ENCODE measurements around the gene COQ4. TPM values are rescaled to one million over a fixed set of nuclear protein-coding genes. Genes with fewer than 3 reads are reported as not detected.

Gene COQ4
- total RNA-seq, 1 donor from 2014 or later = 46.3 TPM

DNA sequence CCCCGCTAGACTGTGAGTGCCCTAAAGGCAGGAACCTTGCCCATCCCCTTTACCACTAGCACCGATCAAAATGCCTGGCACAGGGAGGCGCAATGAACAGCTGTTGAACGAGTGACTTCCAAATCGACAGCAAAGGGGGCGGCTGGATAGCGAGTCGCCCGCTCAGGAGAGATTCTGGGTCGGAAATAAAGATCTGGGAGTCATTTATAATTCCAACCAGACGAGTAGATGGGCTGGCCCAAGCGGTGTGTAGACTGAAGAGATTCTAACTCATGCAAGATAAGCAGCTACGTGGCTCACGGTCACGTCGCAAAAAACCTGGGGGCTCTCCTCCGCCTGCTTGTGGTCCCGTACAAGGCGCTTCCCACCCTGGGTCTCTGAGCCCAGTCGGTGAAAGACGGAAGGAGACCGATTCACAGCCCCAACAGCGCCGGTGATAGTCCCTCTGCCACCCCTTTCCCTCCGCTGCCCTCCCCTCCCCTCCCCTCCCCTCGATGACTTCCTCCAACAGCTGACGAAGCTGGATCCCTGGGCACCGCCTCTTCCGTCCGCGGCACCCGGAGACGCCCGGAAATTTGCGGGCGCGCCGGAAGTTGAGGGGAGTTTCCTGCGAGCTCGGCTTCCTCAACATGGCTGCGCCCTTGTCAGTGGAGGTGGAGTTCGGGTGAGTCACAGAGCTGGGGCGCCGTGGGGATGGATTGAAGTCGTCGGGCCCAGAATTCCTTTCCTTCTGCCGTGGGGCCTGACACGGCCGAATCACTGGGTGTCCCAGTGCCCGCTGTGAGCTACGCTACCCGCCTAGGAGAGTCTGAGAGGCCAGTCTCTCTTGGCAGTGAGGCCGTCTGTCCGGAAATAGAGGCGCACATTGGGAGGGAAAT, 48.4 kb downstream of the COQ4 start, which contains the start of gene URM1:
URM1 (plus strand) TSS at position 623 of the 878 bp plus-strand sequence; CDS start at position 630, 7 bp downstream.
- TF ChIP-seq, protein P1, sequence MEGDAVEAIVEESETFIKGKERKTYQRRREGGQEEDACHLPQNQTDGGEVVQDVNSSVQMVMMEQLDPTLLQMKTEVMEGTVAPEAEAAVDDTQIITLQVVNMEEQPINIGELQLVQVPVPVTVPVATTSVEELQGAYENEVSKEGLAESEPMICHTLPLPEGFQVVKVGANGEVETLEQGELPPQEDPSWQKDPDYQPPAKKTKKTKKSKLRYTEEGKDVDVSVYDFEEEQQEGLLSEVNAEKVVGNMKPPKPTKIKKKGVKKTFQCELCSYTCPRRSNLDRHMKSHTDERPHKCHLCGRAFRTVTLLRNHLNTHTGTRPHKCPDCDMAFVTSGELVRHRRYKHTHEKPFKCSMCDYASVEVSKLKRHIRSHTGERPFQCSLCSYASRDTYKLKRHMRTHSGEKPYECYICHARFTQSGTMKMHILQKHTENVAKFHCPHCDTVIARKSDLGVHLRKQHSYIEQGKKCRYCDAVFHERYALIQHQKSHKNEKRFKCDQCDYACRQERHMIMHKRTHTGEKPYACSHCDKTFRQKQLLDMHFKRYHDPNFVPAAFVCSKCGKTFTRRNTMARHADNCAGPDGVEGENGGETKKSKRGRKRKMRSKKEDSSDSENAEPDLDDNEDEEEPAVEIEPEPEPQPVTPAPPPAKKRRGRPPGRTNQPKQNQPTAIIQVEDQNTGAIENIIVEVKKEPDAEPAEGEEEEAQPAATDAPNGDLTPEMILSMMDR (IDR thresholded peaks at IDR 0.05; ENCODE audit: insufficient read depth, low read length, poor library complexity, severe bottlenecking) = no peak
- peak; percentile 91 for DNase-seq (ENCODE audit: low read depth)
- Histone ChIP-seq H3K4me3 (ENCODE audit: low read depth, low read length) (peak within 1 kb of the TSS; percentile 99), H3K36me3 (ENCODE audit: control insufficient read depth, insufficient read depth, low read length) (no peaks in the 10 kb centered on the region), H3K27me3 (ENCODE audit: control insufficient read depth, insufficient read depth, low read length) (no peaks in the 10 kb centered on the region)

DNA sequence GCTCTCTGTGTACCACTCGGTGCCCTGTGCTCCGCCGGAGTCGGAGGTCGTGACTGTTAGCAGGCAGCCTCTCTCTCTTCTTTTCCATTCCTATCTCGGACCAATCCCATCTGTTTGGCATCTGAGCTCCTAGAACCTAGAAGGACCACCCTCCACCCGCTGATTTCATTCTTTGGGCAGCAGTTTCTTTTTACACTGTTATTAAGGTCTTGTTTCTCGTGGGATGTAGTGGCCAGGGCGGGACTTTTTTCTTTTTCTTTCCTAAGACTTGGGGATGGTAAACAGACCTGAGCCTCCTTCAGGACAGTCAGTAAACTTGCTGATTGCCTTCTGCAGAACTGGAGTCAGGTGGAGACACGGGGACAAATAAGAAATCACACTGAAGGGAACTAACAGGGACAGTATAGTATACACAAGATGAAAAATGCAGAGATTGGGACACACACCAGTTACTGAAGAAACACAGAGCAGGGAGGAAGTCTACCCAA, 49.0 kb downstream of the COQ4 start:
- Histone ChIP-seq H3K27me3 (ENCODE audit: control insufficient read depth, insufficient read depth, low read length) (no peaks in the 10 kb centered on the region), H3K4me3 (ENCODE audit: low read depth, low read length) (peak overlapping the region; percentile 99), H3K36me3 (ENCODE audit: control insufficient read depth, insufficient read depth, low read length) (no peaks in the 10 kb centered on the region)
- DNase-seq (ENCODE audit: low read depth) = no peak
- TF ChIP-seq, protein P1 (IDR thresholded peaks at IDR 0.05; ENCODE audit: insufficient read depth, low read length, poor library complexity, severe bottlenecking) = no peak

DNA sequence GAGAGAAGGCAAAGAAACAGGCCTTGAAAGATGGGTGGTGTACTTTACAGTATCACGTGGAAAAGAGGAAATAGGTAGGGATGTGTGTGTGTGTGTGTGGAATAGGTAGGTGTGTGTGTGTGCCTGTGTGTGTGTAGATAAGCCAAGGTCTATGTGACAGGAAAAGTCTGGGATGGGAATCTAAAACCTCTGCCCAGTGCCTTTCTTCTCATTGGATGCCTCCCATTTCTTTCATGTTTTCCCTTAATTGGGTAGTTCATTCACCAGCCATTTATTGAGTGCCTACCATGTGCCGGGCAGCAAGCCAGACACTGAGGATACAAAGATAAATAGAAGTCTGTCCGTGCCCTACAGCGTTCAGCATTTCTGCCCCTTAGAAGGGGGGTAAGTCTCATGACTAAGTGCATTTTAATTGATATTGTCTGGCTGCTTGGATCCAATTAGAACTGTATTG, 49.6 kb downstream of the COQ4 start:
- TF ChIP-seq, protein P1 (IDR thresholded peaks at IDR 0.05; ENCODE audit: insufficient read depth, low read length, poor library complexity, severe bottlenecking) = no peak
- H3K27me3 ChIP-seq (ENCODE audit: control insufficient read depth, insufficient read depth, low read length) = no peaks in the 10 kb centered on the region
- H3K4me3 ChIP-seq (ENCODE audit: low read depth, low read length) = peak overlapping the region; percentile 99
- DNase-seq (ENCODE audit: low read depth) = no peak
- no peaks in the 10 kb centered on the region for H3K36me3 ChIP-seq (ENCODE audit: control insufficient read depth, insufficient read depth, low read length)

DNA sequence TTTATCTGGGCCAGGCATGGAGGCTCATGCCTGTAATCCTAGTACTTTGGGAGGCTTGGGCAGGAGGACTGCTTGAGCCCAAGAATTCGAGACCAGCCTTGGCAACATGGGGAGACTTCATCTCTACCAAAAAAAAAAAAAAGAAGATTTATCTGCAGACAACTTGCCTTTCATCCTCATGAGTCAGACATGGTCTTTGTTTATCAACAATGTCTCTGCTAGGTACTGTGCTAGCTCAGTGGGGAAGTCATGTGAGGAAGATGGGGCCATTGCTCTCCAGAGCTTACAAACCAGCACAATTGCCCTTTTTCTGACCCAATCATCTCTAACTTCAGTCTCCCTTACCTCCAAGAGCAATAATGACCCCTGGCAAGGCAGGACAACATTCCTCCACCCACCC, 50.1 kb downstream of the COQ4 start:
- Histone ChIP-seq H3K4me3 (ENCODE audit: low read depth, low read length) (no peak overlapping the region), H3K36me3 (ENCODE audit: control insufficient read depth, insufficient read depth, low read length) (no peaks in the 10 kb centered on the region), H3K27me3 (ENCODE audit: control insufficient read depth, insufficient read depth, low read length) (no peaks in the 10 kb centered on the region)
- no peak for DNase-seq (ENCODE audit: low read depth)
- TF ChIP-seq, protein P1 (IDR thresholded peaks at IDR 0.05; ENCODE audit: insufficient read depth, low read length, poor library complexity, severe bottlenecking) = no peak

DNA sequence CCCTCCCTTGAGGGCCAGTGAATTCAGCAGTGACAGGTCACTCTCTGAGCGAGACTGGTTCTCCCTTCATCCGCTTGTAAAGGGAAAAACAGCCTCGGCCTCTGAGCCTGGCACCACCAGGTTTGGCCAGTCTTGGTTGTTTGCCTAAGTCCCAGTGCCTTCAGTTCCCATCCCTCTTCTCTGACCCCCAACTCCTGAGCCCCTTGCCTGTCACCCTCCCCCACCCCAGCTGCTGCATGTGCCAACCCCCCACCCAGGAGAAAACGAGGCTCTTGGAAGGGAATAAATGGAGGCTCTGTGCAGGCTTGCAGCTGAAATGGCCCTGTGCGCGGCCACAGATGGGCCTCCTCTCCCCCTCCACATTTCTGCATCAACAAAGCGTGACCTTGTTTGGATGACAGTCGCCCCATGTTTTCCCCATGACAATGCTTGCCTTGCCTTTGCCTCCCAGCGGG, 51.6 kb downstream of the COQ4 start:
- no peak for DNase-seq (ENCODE audit: low read depth)
- no peaks in the 10 kb centered on the region for H3K36me3 ChIP-seq (ENCODE audit: control insufficient read depth, insufficient read depth, low read length)
- TF ChIP-seq, protein P1 (IDR thresholded peaks at IDR 0.05; ENCODE audit: insufficient read depth, low read length, poor library complexity, severe bottlenecking) = no peak
- H3K4me3 ChIP-seq (ENCODE audit: low read depth, low read length) = no peak overlapping the region
- H3K27me3 ChIP-seq (ENCODE audit: control insufficient read depth, insufficient read depth, low read length) = no peaks in the 10 kb centered on the region

Data from kidney epithelial cell (primary cell).